ENCODE measurements around the gene RHOA.

RHOA gene

DNA sequence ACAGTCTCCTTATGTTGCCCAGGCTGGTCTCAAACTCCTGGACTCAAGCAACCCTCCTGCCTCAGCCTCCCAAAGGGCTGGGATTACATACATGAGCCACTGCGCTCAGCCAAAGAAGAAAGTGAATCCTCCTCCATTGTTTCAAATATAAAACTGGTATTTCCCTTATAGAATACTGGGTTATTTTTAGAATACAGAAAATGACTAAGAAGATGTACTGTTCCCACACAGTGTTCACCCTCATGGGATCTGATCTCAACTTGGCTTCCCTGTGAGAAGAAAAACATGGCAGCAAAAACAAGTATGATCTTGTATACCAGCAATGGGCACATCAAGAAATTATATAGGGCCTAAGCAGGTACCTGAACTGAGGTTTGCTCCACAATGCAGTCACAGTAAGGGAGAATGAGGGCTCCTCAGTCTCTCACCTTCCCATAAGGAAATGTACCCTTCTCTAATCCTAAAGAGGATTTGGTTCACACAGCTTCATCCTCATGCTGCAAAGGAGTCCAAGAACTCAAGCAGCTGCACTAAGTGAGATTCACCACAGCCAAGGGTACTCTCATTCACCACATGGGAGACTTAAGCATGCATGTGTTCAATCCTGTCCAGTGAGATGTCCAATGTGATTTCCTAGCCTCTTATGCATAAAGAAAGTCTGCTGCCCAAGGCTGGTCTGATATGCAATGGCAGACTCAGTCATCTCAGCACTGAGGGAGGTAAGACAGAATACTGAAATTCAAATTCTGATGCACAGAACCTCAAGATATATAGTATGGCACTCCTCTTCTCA, 97.7 kb downstream of the RHOA start:
- H3K36me3 ChIP-seq (ENCODE audit: insufficient read depth, low read length), result peaks cover 63% of the 10 kb centered on the region
- no peaks in the 10 kb centered on the region for H4K20me1 ChIP-seq (ENCODE audit: insufficient read depth, low read length)
- no peaks in the 10 kb centered on the region for H3K9me3 ChIP-seq (ENCODE audit: low read length)
- no peak overlapping the region for H3K27ac ChIP-seq (ENCODE audit: low read depth, low read length, poor library complexity, severe bottlenecking)
- no peak overlapping the region for H3K4me3 ChIP-seq (ENCODE audit: low read depth, low read length, poor library complexity, severe bottlenecking)
- TF ChIP-seq, protein P1, sequence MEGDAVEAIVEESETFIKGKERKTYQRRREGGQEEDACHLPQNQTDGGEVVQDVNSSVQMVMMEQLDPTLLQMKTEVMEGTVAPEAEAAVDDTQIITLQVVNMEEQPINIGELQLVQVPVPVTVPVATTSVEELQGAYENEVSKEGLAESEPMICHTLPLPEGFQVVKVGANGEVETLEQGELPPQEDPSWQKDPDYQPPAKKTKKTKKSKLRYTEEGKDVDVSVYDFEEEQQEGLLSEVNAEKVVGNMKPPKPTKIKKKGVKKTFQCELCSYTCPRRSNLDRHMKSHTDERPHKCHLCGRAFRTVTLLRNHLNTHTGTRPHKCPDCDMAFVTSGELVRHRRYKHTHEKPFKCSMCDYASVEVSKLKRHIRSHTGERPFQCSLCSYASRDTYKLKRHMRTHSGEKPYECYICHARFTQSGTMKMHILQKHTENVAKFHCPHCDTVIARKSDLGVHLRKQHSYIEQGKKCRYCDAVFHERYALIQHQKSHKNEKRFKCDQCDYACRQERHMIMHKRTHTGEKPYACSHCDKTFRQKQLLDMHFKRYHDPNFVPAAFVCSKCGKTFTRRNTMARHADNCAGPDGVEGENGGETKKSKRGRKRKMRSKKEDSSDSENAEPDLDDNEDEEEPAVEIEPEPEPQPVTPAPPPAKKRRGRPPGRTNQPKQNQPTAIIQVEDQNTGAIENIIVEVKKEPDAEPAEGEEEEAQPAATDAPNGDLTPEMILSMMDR (IDR thresholded peaks at IDR 0.05; ENCODE audit: low read length), result no peak
- TF ChIP-seq EZH2 (IDR thresholded peaks at IDR 0.05; ENCODE audit: borderline replicate concordance, low read length), result no peak
- no peaks in the 10 kb centered on the region for H3K27me3 ChIP-seq (ENCODE audit: insufficient read depth, low read length)
- no peak overlapping the region for H3K4me2 ChIP-seq (ENCODE audit: low read length)
- H2AFZ ChIP-seq (ENCODE audit: low read length), result no peak overlapping the region
- no peaks in the 10 kb centered on the region for H3K79me2 ChIP-seq (ENCODE audit: insufficient read depth, low read length)
- H3K9me2 ChIP-seq (ENCODE audit: low read depth, low read length), result no peaks in the 10 kb centered on the region
- no peaks in the 10 kb centered on the region for H3F3A ChIP-seq (ENCODE audit: insufficient read depth, low read length)
- H3K9ac ChIP-seq (ENCODE audit: low read length), result no peak overlapping the region
- no peaks in the 10 kb centered on the region for H3K4me1 ChIP-seq (ENCODE audit: insufficient read depth, low read length, severe bottlenecking)

DNA sequence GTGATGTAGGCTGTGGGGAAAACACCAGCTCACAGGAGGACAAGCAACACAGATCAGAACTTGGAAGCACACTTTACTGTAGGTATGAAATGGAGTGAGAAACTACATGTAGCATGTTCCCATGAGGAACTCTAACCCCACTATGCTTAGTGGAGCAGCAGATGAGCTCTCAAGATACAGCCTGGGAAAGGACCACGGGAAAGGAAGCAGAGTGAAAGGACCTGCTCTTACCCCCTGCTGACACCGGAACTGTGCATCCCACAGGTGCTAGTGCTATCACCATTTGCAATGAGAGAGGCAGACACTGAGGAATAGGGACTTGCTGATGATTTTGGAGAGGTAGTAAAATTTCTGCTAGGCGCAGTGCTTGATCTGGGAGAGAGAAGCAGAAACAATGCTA, 100.5 kb downstream of the RHOA start:
- H3K9ac ChIP-seq (ENCODE audit: low read length), result no peak overlapping the region

DNA sequence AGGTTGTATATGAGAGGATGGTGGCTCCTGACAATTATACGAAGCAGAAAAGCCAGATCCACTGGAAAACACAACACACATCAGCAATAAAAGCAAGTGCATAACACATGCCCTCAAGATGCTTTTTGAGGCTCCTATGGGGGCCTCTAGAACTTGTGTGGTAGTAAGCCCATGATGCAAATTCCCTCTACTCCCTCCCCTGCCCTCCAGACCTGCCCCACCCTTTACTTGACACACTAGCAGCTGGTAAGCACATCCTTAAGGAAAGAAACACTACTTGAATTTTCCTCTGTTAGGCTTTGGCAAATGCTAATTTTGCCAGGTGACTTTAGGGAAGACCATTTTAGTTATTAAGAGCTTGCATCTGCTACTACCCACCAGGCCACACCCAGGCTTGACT, 101.1 kb downstream of the RHOA start:
- Histone ChIP-seq H3K9me3 (ENCODE audit: low read length) (no peaks in the 10 kb centered on the region), H3K27me3 (ENCODE audit: insufficient read depth, low read length) (no peaks in the 10 kb centered on the region), H3K79me2 (ENCODE audit: insufficient read depth, low read length) (no peaks in the 10 kb centered on the region), H3K4me3 (ENCODE audit: low read depth, low read length, poor library complexity, severe bottlenecking) (no peak overlapping the region), H4K20me1 (ENCODE audit: insufficient read depth, low read length) (no peaks in the 10 kb centered on the region), H3K4me1 (ENCODE audit: insufficient read depth, low read length, severe bottlenecking) (no peaks in the 10 kb centered on the region), H3K36me3 (ENCODE audit: insufficient read depth, low read length) (peaks cover 68% of the 10 kb centered on the region), H3K27ac (ENCODE audit: low read depth, low read length, poor library complexity, severe bottlenecking) (no peak overlapping the region), H3K9ac (ENCODE audit: low read length) (no peak overlapping the region), H3K9me2 (ENCODE audit: low read depth, low read length) (no peaks in the 10 kb centered on the region), H3K4me2 (ENCODE audit: low read length) (no peak overlapping the region), H3F3A (ENCODE audit: insufficient read depth, low read length) (no peaks in the 10 kb centered on the region), H2AFZ (ENCODE audit: low read length) (no peak overlapping the region)
- TF ChIP-seq, protein P1 (IDR thresholded peaks at IDR 0.05; ENCODE audit: low read length), result no peak
- TF ChIP-seq EZH2 (IDR thresholded peaks at IDR 0.05; ENCODE audit: borderline replicate concordance, low read length), result no peak

More for the DNA sequence above, 100.5 kb downstream of the RHOA start:
- no peaks in the 10 kb centered on the region for H3K4me1 ChIP-seq (ENCODE audit: insufficient read depth, low read length, severe bottlenecking)
- no peaks in the 10 kb centered on the region for H3K9me2 ChIP-seq (ENCODE audit: low read depth, low read length)
- no peaks in the 10 kb centered on the region for H3K79me2 ChIP-seq (ENCODE audit: insufficient read depth, low read length)
- H3K27me3 ChIP-seq (ENCODE audit: insufficient read depth, low read length), result no peaks in the 10 kb centered on the region
- TF ChIP-seq, protein P1 (IDR thresholded peaks at IDR 0.05; ENCODE audit: low read length), result no peak
- no peak for TF ChIP-seq EZH2 (IDR thresholded peaks at IDR 0.05; ENCODE audit: borderline replicate concordance, low read length)
- peaks cover 65% of the 10 kb centered on the region for H3K36me3 ChIP-seq (ENCODE audit: insufficient read depth, low read length)
- H3K4me2 ChIP-seq (ENCODE audit: low read length), result no peak overlapping the region
- H2AFZ ChIP-seq (ENCODE audit: low read length), result no peak overlapping the region
- no peaks in the 10 kb centered on the region for H3K9me3 ChIP-seq (ENCODE audit: low read length)
- no peaks in the 10 kb centered on the region for H4K20me1 ChIP-seq (ENCODE audit: insufficient read depth, low read length)
- H3F3A ChIP-seq (ENCODE audit: insufficient read depth, low read length), result no peaks in the 10 kb centered on the region
- no peak overlapping the region for H3K4me3 ChIP-seq (ENCODE audit: low read depth, low read length, poor library complexity, severe bottlenecking)
- no peak overlapping the region for H3K27ac ChIP-seq (ENCODE audit: low read depth, low read length, poor library complexity, severe bottlenecking)
